HG03442 (cell line): ENCODE results near the gene RAD51C.
A peak's percentile ranks its signal among the peaks of the same experiment; 100 is the strongest.
"Not testable (repeated sequence)": the region's sequence is repeated elsewhere in the genome, so short reads cannot be mapped to it uniquely, and the experiment has no call there.

Source experiments
- ATAC-seq: cut with Tn5 transposase; IDR thresholded peaks from one replicate; pipeline ENCODE4 v1.9.1; 2021; ENCODE audit warnings: mild to moderate bottlenecking, moderate library complexity; ENCODE audit not compliant: unreplicated experiment

The RAD51C gene

DNA sequence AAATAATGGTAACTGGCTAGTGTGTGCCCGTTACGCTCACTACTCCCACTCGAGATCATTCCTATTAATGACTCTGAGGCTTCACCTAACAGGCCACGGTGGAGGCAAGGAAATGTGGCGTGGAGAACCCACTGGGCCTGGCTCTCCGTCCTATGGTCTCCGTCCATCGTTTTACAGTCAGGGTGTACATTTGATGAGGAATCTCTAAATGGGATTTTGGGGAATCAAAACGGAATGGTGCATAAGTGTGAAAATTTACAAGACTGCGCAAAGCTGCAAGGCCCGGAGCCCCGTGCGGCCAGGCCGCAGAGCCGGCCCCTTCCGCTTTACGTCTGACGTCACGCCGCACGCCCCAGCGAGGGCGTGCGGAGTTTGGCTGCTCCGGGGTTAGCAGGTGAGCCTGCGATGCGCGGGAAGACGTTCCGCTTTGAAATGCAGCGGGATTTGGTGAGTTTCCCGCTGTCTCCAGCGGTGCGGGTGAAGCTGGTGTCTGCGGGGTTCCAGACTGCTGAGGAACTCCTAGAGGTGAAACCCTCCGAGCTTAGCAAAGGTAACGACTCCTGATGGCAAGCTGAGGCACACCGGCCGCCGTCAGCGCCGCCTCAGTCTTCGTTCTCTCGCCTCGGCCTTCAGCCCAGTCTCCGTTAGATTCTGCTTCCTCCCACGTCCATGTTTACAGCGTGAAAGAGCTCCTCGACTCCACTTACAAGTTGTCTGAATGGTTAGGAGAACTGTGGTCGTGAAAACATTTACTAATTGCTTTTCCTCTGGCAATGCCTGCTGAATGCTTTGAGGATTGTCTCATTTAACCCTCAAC is at the start of gene RAD51C:
RAD51C (plus strand) TSS at position 364 of the 817 bp plus-strand sequence; CDS start at position 406, 42 bp downstream.
- ATAC-seq: peak; percentile 96

DNA sequence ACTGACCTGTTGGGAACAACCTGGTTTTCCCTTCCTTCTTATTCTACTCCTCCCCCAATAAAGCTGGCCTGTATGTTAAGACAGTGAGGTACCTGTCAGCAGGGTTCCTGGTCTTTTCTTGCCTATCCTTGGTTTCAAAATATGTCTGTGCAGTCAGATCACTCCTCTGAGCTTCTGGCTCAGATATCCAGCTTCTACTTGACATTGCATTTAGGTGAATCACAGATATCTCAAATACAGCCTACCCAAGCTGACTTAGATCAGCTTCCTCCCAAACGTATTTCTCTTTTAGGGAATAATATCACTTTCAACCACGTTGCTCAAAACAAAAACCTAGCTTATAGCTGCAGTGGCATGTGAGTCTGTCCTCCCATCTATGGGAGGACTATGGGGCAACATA is 49.3 kb upstream of the RAD51C start:
- ATAC-seq: no peak

DNA sequence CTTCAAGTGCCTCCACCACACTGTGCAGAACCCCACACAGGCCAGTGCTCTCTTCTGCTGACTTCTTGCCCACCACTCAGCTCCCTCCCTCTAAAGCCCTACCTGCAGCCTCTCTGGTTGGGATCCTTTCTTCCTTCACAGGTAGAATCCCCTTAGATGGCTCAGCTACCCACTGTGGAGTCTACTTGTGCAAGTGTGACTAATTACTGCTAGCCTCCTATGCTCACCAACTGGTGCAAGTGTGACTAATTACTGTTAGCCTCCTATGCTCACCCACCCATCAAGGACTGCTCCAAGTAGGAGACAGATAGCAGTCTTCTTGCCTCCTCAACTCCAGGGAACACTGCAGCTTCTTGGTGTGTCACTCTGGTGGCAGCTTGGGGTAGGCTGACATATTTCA is 44.2 kb upstream of the RAD51C start:
- ATAC-seq: no peak

DNA sequence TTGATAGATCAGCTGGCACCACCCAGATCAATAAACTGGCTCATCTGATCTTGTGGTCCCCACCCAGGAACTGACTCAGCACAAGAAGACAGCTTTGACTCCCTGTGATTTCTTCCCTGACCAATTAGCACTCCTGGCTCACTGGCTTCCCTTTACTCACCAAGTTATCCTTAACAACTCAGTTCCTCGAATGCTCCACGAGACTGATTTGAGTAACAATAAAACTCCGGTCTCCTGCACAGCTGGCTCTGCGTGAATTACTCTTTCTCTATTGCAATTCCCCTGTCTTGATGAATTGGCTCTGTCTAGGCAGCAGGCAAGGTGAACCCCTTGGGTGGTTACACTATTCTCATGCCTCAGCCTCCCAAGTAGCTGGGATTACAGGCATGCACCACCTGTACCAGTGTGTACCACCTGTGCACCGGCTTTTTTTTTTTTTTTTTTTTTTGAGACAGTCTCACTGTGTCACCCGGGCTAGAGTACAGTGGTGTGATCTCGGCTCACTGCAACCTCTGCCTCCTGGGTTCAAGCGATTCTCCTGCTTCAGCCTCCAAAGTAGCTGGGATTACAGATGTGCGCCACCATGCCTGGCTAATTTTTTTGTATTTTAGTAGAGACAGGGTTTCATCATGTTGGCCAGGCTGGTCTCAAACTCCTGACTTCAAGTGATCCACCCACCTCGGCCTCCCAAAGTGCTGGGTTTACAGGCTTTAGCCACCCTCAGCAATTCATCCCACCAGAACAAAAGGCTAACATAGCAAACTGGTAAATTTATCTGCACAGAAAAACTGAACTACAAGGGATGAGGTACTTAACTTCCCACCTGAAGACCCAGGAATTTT is 34.2 kb upstream of the RAD51C start:
- not testable (repeated sequence) for ATAC-seq

DNA sequence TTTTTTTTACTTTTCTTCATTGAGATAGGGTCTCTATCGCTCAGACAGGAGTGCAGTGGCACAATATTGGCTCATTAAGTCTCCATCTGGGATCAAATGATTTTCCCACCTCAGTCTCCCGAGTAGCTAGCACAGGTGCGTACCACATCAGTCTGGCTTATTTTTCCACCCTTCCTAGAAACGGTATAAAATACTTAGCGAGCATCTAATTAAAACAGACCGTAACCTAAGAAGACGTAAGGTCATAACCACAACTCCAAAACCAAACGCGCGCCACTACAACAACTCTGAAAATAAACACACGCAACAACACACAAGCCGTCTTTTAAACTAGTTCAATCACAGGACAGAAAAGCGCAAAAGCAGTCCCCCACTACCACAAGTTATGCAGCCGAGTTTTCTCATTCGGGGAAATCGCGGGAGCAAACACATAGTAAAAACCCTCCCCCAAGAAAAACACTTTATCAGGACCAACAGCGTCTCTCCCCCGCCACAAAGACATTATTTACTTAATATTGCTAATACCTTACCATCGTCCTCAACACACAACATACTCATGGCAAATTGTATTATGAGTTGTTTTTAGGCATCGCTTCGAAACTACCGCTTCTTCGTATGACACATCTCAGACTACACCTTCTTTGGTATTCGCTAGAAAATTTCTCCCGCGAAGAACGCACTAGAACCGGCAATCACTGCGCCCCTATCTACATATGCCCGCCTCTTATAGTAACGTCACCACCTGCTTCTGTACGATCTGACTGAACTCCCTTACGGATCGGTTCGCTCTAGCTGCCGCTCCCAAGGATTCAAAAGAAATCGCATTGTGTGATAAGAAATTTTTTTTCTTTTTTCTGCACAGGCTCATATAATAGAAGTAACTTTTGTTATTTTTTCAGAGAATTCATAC is 33.3 kb upstream of the RAD51C start:
- peak; percentile 66 for ATAC-seq

DNA sequence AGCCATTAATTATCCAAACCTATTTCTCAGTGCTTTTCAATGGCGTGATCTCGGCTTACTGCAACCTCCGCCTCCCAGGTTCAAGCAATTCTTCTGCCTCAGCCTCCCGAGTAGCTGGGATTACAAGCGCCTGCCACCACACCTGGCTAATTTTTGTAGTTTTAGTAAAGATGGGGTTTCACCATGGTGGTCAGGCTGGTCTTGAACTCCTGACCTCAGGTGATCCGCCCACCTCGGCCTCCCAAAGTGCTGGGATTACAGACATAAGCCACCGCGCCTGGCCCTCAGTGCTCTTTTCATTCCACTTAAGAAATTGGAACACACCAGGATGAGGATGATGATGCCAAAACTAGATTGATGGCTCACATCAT is 32.7 kb upstream of the RAD51C start:
- not testable (repeated sequence) for ATAC-seq

DNA sequence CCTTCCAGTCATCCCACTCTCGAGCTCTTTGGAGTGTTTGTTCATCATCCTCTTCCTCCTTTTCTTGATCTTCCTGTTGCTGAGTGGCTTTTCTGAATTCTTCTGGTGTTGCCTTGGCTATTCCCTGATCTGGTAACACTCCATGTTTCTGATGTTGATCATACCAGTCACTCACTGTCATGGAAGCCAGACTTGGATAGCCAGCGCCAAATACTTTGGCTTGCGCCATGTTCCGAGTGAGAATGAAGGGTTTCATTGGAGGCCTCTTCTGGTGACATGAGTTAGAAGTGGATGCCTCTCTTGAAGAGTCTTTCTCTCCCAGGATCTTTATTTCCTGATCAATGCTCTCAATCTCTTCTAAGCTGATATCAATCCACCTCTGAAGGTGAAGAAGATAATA is 31.8 kb upstream of the RAD51C start:
- ATAC-seq: no peak

DNA sequence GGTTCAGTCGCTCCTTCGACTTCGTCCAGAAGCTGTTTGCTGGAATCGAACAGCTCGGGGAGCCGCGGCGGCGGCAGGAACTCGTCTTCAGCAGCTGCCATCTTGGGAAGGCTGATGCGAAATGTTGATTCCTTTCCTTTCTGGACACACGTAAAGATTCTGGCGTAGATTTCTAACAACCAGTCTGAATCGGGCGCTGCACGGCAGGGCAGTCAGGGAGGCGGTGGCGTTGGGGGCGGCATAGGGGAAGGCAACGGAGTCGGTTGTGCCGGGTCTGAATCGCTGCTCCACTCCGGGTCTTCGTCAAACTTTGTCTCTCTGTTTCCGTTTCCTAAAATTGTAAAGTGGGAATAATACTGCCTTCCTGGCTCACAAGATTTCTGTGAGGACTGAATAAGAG is 30.9 kb upstream of the RAD51C start:
- no peak for ATAC-seq

DNA sequence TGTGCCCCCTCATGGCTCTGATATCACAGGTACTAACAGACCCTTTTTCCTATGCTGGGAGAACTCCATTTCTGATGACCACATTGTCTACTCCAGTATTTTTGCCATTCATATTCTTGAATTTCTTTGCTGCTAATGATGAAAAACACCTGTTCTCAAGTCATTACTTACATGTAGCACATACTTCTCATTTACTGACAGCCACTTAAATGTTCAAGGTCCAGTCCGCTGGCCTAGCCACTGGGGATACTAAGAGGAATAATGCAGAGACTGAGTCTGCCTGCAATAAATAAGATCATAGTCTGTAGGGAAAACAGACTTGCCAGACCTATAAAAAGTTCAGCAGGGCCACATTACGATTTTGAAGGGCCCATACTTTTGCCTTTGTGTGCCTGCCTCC is 28.1 kb upstream of the RAD51C start:
- no peak for ATAC-seq

DNA sequence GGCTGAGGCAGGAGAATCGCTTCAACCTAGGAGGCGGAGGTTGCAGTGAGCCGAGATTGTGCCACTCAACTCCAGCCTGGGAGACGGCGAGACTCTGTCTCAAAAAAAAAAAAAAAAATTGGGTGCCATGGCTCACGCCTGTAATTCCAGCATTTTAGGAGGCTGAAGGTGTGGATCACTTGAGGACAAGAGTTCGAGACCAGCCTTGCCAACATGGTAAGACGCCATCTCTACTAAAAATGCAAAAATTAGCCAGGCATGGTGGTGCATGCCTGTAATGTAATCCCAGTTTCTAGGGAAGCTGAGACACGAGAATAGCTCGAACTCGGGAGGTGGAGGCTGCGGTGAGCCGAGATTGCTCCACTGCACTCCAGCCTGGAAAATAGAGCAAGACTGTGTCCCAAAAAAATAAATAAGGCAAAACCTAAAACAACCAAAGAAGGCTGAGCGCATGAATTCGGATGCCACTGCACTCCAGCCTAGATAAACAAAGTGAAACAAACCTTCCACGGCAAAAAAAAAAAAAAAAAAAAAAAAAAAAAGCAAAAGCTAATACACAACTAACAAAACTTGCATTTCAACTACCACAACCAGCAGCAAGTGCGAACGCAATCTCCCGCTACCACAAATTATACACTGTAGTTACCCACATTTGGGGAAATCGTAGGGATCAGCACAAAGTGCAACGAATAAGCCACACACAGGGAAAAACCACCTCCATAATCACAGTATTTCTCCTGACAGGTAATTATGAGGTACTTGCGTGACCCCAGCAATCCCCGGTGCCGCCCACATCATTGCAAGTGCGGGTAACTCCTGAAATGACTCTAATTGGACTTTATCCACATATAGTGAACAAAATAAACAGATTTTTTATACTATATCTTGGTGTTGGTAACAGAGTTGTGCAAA is 26.2 kb upstream of the RAD51C start:
- no peak for ATAC-seq

DNA sequence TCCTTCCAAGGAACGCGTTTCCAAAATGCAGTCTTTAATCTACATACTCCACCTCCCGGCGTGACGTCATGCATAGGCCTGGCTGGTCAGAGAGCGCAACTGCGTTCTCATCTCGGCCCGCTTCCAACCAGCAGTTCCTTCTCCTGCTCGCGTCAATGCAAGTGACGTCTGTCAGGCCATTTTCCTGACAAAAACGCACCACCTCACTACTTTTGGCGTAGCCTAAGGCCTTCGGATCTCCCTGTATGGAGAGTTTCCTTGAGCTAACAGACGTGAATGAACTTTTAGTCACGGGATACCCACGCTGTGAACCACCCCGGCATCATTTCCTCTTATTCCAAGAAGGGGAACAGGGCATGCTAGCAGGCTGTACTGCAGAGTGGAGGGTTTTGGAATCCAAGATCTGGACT is 25.5 kb upstream of the RAD51C start:
- no peak for ATAC-seq

DNA sequence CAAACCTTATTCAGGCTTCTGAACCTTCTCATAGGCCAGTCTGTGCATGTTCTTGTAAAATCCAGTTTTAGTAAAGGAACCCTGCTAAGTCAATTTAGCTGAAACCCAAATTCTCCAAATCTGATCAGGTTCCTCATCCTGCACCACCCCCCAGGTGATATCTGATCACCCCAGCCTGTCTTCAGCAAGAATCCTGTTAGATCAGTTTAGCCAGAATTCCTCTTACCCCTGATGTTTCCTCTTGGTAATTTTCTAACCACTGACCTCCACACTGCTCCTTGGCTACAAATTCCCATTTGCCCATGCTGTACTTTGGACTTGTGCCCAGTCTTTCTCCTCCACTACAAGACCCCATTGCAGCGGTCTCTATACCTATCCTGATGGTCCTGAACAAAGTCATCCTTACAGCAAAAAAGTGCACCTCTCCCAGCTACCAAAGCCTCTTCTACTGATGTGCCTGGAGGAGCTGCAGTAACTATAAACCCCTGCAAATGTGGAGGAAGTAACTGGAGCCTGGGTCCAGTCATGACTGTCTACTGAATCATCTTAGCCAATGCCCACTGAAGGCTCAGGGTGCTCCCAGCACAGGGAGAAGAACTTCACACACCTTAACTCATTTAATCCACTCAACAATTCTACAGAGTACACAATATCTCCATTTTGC is 24.3 kb upstream of the RAD51C start:
- ATAC-seq: no peak

DNA sequence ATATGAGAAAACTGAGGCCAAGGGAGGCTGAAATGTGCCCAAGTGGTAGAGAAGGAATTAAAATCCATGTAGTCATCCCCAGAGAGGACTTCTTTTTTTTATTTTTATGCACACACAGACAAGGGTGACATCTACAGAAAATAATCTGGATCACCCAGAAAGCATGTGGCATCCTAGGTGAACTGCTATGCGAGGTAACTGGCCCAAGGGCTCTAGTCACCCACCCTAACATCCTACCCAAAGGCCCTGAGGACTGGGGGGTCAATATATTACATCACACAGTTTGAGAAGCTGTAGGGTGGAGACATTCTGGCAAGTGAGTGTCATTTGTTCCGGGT is 23.8 kb upstream of the RAD51C start:
- ATAC-seq: no peak

DNA sequence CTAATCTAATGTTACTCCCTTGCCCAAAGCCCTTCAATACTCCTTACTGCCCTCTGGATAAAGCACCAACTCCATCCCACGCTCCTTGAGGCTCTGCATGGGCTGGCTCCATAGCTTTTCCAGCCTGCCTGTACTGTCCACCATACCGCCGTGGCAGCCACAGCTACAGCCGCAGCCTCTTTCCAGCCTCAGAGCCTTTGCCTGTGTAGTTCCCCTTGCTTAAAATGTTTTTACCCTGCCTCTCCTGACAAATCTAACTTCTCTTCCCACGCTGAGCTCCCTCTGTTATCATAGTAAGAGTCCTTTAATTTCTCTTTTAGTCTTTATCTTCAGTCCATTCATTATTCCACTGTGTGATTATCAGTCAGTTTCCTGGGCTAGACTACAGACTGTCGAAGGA is 22.5 kb upstream of the RAD51C start:
- ATAC-seq: no peak

DNA sequence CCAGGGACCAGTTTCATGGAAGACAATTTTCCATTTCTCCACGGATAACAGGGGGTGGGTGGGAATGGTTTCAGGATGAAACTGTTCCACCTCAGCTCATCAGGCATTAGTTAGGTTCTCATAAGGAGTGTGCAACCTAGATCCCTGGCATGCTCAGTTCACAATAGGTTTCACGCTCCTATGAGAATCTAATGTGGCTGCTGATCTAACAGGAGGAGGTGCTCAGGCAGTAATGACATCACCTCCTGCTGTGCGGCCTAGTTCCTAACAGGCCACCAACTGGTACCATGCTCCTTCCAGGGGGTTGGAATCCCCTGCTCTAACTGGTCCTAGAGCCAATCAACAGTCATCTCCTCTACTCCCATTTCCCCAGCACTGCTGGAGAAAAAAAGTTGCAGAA is 20.4 kb upstream of the RAD51C start:
- ATAC-seq: no peak

DNA sequence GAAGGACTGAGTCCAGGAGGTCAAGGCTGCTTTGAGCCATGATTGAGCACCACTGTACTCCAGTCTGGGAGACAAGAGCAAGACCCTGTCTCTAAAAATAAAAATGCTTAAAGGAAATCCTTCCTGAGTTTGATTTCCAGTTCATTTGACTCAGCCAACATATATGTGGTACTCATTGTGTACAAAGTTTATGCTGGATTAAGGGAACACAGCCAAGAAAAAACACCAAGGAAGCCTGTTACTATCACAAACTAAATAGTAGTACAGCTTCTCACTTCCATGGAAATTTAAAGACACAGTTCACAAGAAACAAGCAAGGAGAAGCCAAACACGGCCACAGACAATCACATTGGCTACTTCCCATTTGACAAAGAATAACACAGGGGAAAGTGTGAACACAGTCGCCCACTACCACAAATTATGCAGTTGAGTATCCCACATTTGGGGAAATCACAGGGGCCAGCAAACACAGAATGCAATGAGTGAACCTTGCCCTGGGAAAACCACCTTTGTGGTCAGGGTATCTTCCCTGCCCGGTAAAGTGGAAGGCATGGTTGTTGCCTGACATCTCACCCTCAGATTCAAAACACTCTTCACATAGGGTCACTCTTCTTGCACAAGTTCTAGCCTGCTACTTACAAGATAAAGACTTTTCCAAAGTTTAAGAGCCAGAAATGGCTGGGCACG is 15.1 kb upstream of the RAD51C start:
- ATAC-seq: no peak

DNA sequence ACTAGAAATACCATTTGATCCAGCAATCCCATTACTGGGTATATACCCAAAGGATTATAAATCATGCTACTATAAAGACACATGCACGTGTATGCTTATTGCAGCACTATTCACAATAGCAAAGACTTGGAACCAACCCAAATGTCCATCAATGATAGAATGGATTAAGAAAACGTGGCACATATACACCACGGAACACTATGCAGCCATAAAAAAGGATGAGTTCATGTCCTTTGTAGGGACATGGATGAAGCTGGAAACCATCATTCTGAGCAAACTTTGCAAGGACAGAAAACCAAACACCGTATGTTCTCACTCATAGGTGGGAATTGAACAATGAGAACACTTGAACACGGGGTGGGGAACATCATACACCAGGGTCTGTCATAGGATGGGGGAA is 14.1 kb upstream of the RAD51C start:
- not testable (repeated sequence) for ATAC-seq

DNA sequence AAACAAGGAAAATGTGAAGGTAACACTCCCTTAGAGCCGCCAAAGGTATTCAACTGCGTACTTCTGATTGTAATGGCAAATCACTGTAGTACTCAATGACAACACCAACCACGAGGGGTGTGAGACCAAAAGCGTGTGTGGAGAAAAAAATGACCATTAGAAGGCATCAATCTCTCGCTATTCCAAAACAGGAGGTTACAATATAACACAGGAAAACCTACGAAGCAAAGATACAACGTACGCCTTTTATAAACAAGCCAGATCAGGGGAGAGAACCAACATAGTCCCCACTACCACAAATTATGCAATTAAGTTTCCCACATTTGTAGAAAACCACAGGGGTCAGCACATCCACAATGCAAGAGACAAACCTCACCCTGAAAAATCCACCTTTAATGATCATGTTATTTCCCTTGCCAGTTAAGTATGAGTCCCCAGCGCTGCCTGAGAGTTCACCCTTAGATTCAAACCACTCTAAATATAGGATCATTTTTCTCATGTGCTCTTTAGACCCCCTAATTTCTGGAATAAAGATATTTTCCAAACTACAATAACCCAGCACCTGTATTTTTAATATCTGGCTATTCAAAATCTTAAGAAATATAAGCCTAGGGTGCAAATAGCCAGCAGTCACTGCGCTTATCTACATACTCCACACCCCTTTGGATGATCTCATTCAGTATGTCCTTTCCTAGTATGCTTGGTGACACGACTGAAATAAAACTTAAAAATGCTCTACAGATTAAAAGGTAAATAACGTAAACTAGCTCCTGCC is 13.0 kb upstream of the RAD51C start:
- ATAC-seq: no peak
